ENCODE results near the gene DAGLB. TPM values are rescaled to one million over a fixed set of nuclear protein-coding genes. Genes with fewer than 3 reads are reported as not detected.

DAGLB gene
- total and polyA plus RNA-seq, 10 of the 15 experiments (the other 5 are each of a cell fraction or from before 2014, with no cell fraction given), result 1.2 to 13.3 (median 10.1) TPM

DNA sequence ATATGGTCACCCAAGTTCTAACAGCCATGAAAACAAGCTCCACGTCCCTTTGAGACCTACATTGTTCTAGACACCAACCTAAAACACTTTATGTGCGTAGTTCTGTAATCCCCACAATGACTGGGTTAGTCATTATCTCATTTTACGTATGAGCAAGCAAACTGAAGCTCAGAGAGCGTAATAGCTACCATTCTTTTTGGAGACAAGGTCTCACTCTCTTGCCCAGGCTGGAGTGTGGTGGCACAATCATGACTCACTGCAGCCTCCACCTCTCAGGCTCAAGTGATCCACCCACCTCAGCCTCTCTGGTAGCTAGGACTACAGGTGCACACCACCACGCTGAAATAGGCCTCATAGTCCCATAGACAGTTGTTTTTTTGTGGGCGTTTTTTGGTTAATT, 10.5 kb downstream of the DAGLB start (continued):
- TF ChIP-seq, protein P1, sequence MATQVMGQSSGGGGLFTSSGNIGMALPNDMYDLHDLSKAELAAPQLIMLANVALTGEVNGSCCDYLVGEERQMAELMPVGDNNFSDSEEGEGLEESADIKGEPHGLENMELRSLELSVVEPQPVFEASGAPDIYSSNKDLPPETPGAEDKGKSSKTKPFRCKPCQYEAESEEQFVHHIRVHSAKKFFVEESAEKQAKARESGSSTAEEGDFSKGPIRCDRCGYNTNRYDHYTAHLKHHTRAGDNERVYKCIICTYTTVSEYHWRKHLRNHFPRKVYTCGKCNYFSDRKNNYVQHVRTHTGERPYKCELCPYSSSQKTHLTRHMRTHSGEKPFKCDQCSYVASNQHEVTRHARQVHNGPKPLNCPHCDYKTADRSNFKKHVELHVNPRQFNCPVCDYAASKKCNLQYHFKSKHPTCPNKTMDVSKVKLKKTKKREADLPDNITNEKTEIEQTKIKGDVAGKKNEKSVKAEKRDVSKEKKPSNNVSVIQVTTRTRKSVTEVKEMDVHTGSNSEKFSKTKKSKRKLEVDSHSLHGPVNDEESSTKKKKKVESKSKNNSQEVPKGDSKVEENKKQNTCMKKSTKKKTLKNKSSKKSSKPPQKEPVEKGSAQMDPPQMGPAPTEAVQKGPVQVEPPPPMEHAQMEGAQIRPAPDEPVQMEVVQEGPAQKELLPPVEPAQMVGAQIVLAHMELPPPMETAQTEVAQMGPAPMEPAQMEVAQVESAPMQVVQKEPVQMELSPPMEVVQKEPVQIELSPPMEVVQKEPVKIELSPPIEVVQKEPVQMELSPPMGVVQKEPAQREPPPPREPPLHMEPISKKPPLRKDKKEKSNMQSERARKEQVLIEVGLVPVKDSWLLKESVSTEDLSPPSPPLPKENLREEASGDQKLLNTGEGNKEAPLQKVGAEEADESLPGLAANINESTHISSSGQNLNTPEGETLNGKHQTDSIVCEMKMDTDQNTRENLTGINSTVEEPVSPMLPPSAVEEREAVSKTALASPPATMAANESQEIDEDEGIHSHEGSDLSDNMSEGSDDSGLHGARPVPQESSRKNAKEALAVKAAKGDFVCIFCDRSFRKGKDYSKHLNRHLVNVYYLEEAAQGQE (IDR thresholded peaks at IDR 0.05; ENCODE audit: low read depth, low read length), result no peak
- TF ChIP-seq, protein P2, sequence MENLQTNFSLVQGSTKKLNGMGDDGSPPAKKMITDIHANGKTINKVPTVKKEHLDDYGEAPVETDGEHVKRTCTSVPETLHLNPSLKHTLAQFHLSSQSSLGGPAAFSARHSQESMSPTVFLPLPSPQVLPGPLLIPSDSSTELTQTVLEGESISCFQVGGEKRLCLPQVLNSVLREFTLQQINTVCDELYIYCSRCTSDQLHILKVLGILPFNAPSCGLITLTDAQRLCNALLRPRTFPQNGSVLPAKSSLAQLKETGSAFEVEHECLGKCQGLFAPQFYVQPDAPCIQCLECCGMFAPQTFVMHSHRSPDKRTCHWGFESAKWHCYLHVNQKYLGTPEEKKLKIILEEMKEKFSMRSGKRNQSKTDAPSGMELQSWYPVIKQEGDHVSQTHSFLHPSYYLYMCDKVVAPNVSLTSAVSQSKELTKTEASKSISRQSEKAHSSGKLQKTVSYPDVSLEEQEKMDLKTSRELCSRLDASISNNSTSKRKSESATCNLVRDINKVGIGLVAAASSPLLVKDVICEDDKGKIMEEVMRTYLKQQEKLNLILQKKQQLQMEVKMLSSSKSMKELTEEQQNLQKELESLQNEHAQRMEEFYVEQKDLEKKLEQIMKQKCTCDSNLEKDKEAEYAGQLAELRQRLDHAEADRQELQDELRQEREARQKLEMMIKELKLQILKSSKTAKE (IDR thresholded peaks at IDR 0.05; ENCODE audit: low read depth, poor library complexity, severe bottlenecking), result no peak
- TF ChIP-seq SIN3A (IDR thresholded peaks at IDR 0.05; ENCODE audit: low read depth, low read length) (no peak), SMAD5 (IDR thresholded peaks at IDR 0.05; ENCODE audit: low read depth) (no peak), ZNF217 (IDR thresholded peaks at IDR 0.05) (no peak), IKZF1 (conservative IDR thresholded peaks at IDR 0.05) (no peak), PML (IDR thresholded peaks at IDR 0.05; ENCODE audit: low read length) (no peak)
- TF ChIP-seq, protein P3, sequence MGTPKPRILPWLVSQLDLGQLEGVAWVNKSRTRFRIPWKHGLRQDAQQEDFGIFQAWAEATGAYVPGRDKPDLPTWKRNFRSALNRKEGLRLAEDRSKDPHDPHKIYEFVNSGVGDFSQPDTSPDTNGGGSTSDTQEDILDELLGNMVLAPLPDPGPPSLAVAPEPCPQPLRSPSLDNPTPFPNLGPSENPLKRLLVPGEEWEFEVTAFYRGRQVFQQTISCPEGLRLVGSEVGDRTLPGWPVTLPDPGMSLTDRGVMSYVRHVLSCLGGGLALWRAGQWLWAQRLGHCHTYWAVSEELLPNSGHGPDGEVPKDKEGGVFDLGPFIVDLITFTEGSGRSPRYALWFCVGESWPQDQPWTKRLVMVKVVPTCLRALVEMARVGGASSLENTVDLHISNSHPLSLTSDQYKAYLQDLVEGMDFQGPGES (IDR thresholded peaks at IDR 0.05), result no peak
